Activated CD4-positive, alpha-beta memory T cell treated with anti-CD3 and anti-CD28 coated beads, Interleukin-2, amount 10 ng/mL, durations not matched to agents 7 days and 5 days (primary cell): ENCODE results near the gene S1PR3. TPM values are rescaled to one million over a fixed set of nuclear protein-coding genes. Genes with fewer than 3 reads are reported as not detected.

Experiments used
- CTCF ChIA-PET: fragments of 350-600 bp; sonication (Branson Sonifier 250); formaldehyde crosslinking; loops from one replicate; lab custom pipeline; 2021; ENCODE audit warnings: antibody characterized with exemption, inconsistent platforms; lab: Charles Lee
- POLR2A ChIA-PET: fragments of 350-600 bp; sonication (Branson Sonifier 250); formaldehyde crosslinking; loops from one replicate; lab custom pipeline; 2021; ENCODE audit warnings: antibody characterized with exemption; lab: Charles Lee
- DNase-seq: peaks from one replicate; pipeline ENCODE4 v3.0.0-alpha.2; 2020
- H3K27ac Mint-ChIP-seq: one replicate; pipeline ENCODE4 v1.8.0; 2021; ENCODE audit warnings: mild to moderate bottlenecking, mixed read lengths
- H3K27me3 Mint-ChIP-seq: one replicate; pipeline ENCODE4 v1.8.0; 2021; ENCODE audit warnings: mixed read lengths
- H3K36me3 Mint-ChIP-seq: one replicate; pipeline ENCODE4 v1.8.0; 2021; ENCODE audit warnings: low read depth, mixed read lengths
- H3K4me1 Mint-ChIP-seq: one replicate; pipeline ENCODE4 v1.8.0; 2021; ENCODE audit warnings: mixed read lengths
- H3K4me3 Mint-ChIP-seq: one replicate; pipeline ENCODE4 v1.8.0; 2021; ENCODE audit warnings: mild to moderate bottlenecking, mixed read lengths
- H3K9me3 Mint-ChIP-seq: one replicate; pipeline ENCODE4 v1.8.0; 2021; ENCODE audit warnings: mixed read lengths
- total RNA-seq, 2 experiments: library from RNA; stranded (reverse); gene quantifications; one replicate each; pipeline ENCODE4 v1.2.3, GENCODE V29; 2021

Gene S1PR3
- total RNA-seq, 2 experiments from 2014 or later: not detected

GRCh38 chr9:88974641-88975040, 16.6 kb upstream of the S1PR3 start:
- no peaks in the 10 kb centered on the region for H3K27me3 Mint-ChIP-seq
- no peak for DNase-seq
- ChIA-PET CTCF (no interaction called here), POLR2A (no interaction called here)
- no peak overlapping the region for H3K27ac Mint-ChIP-seq
- no peaks in the 10 kb centered on the region for H3K4me1 Mint-ChIP-seq
- no peaks in the 10 kb centered on the region for H3K9me3 Mint-ChIP-seq
- no peak overlapping the region for H3K4me3 Mint-ChIP-seq
- no peaks in the 10 kb centered on the region for H3K36me3 Mint-ChIP-seq

DNA sequence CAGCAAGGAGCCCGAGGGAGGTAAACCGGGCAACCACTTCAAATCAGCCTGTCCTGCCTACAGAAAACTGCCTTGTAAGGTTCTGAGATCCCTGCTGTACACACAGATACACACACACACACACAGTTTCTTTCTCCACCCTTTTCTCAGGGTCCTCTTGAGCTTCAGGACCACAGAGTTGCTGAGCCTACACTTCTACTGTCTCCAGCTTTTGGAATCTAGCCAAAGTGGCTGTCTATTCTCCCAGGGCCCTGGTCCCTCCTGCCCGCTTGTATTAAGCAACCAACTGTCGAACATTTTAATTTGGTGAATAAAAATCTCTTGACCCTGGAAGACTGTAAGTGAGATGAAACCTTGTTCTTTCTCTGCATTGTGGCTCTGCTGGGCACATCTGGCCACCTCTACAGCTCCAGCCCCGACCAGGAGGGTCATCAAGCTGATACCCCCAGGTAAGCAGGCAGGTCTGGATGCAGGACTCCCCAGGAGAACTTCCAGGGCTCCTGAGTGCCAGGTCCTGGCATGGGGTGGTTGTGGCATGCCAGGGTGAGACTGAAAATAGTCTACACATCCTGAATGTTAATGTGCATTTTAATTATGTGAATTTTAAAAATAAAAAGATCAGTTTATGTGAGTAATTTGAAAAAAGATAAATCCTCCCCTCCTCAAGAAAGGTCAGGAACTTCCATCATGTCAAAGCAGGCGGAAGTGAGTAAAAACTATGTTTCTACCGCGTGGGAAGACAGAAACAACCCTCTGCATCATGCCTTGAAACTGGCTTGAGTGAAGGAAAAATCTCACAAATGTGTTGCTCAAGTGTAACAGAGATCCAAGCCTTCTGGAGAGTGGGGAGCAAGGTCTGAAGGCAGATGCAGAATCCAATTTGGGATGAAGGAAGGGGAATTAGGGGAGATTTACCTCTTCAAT, 15.0 kb upstream of the S1PR3 start:
- Mint-ChIP-seq H3K4me1 (no peaks in the 10 kb centered on the region), H3K9me3 (no peaks in the 10 kb centered on the region), H3K36me3 (no peaks in the 10 kb centered on the region), H3K27me3 (no peaks in the 10 kb centered on the region), H3K27ac (no peak overlapping the region), H3K4me3 (no peak overlapping the region)
- ChIA-PET CTCF (no interaction called here), POLR2A (no interaction called here)
- no peak for DNase-seq

- no peaks in the 10 kb centered on the region for H3K9me3 Mint-ChIP-seq
- no peak overlapping the region for H3K27ac Mint-ChIP-seq
- H3K36me3 Mint-ChIP-seq: no peaks in the 10 kb centered on the region
- H3K4me3 Mint-ChIP-seq: no peak overlapping the region
- DNase-seq: no peak
- CTCF ChIA-PET: no interaction called here
- no peaks in the 10 kb centered on the region for H3K4me1 Mint-ChIP-seq
- POLR2A ChIA-PET: no interaction called here
- no peaks in the 10 kb centered on the region for H3K27me3 Mint-ChIP-seq
Observed at GRCh38 chr9:88976890-88977257, 14.4 kb upstream of the S1PR3 start.

DNA sequence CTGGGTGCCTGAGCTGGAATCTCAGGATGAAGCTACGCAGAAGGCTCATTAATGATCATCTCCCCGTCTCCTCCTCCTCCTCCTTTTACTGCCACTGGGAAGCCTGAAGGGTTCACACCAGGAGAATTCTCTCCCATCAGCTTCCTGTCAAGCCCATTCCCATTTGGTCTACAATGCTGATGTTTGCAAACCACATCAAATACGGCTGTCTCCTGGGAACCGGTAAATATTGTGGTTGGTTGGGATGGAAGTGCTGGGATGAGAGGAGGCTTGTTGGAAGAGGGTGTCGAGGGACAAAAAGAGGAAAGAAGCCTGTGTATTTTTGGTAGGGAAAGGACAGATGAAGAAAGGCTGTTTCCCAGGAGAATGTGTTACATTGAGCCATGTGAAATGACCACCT, 13.2 kb upstream of the S1PR3 start:
- ChIA-PET CTCF (no interaction called here), POLR2A (no interaction called here)
- H3K27me3 Mint-ChIP-seq: peaks cover 1% of the 10 kb centered on the region
- H3K36me3 Mint-ChIP-seq: no peaks in the 10 kb centered on the region
- no peaks in the 10 kb centered on the region for H3K4me1 Mint-ChIP-seq
- DNase-seq: no peak
- H3K27ac Mint-ChIP-seq: no peak overlapping the region
- no peaks in the 10 kb centered on the region for H3K9me3 Mint-ChIP-seq
- H3K4me3 Mint-ChIP-seq: no peak overlapping the region

DNA sequence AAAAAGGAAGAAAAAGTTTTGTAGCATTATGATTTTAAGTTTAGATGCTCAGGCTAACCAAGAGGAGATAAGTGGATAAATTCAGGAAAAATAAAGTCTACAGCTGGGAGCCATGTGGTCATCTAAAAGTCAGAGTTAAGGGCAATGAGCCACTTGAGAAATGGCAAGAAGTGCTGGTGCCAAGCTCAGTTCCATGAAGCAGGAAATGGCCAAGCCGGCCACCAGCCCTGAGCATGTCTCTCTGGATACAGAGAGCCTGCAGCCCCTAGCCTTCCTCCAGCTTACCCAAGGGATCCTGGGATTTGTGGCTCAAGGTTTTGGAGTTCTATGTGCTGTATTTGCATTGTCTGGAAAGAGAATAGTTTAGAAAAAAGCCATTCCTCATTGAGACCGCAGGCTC, 12.2 kb upstream of the S1PR3 start:
- no peak for DNase-seq
- Mint-ChIP-seq H3K9me3 (no peaks in the 10 kb centered on the region), H3K4me3 (no peak overlapping the region), H3K36me3 (no peaks in the 10 kb centered on the region), H3K4me1 (no peaks in the 10 kb centered on the region), H3K27ac (no peak overlapping the region), H3K27me3 (peaks cover 1% of the 10 kb centered on the region)
- POLR2A ChIA-PET: no interaction called here
- CTCF ChIA-PET: no interaction called here

GRCh38 chr9:88979791-88980190, 11.5 kb upstream of the S1PR3 start:
- ChIA-PET POLR2A (no interaction called here), CTCF (no interaction called here)
- DNase-seq: no peak
- Mint-ChIP-seq H3K9me3 (no peaks in the 10 kb centered on the region), H3K36me3 (no peaks in the 10 kb centered on the region), H3K27me3 (peaks cover 2% of the 10 kb centered on the region), H3K4me1 (no peaks in the 10 kb centered on the region), H3K27ac (no peak overlapping the region), H3K4me3 (no peak overlapping the region)

DNA sequence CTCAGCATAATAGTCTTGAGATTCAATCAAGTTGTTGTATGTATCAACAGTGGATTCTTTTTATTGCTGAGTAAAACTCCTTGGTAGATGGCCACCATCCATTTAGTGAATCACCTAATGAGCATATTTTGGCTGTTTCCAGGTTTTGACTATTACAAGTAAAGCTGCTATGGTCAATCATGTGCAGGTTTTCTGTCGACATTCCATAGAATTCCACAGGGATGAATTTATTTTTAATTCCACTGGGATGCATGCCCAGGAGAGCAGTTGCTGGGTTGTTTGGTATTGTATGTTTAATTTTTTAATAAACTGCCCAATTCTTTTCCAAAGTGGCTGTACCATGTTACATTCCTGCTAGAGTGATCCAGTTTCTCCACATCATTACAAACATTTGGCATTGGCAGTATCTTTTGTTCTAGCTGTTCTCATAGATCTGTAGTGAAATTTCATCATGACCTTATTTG, 10.5 kb upstream of the S1PR3 start:
- no peaks in the 10 kb centered on the region for H3K36me3 Mint-ChIP-seq
- no peaks in the 10 kb centered on the region for H3K4me1 Mint-ChIP-seq
- ChIA-PET CTCF (no interaction called here), POLR2A (no interaction called here)
- peaks cover 4% of the 10 kb centered on the region for H3K27me3 Mint-ChIP-seq
- H3K9me3 Mint-ChIP-seq: no peaks in the 10 kb centered on the region
- no peak overlapping the region for H3K27ac Mint-ChIP-seq
- DNase-seq: no peak
- no peak overlapping the region for H3K4me3 Mint-ChIP-seq

DNA sequence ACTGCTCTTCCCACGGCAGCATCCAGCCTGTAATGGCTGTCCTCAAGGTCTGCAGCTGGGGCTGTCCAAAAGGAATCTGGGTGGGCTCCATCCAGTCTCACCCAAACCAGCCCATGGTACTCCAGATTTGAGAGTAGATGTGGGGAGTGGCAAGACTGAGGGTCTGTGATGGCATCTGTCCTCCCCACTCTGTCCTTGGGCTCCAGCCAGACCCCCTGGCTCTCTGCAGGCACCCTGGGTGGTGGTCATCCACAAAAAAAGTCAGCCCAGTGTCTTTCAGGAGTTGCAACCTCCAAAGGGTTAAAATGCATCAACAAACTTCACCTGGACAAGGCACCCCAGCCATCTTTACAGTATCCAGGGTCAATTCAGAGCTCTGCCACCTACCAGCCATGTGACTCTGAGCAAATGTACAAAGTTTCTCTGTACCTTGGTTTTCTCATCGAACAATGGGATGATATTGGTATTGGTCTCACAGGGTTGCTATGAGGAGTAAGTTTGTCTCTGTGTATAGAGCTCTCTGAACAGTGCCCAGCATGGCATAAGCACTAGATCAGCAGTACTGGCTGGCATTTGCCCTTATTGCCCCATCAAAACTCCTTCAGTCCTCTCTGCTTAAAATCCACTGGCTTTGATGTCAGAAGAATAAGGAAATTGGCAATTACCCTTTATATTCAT, 7.3 kb upstream of the S1PR3 start:
- ChIA-PET POLR2A (no interaction called here), CTCF (no interaction called here)
- Mint-ChIP-seq H3K27me3 (peaks cover 18% of the 10 kb centered on the region), H3K4me1 (peaks cover 5% of the 10 kb centered on the region), H3K36me3 (no peaks in the 10 kb centered on the region), H3K27ac (no peak overlapping the region), H3K4me3 (no peak overlapping the region), H3K9me3 (no peaks in the 10 kb centered on the region)
- DNase-seq: no peak

DNA sequence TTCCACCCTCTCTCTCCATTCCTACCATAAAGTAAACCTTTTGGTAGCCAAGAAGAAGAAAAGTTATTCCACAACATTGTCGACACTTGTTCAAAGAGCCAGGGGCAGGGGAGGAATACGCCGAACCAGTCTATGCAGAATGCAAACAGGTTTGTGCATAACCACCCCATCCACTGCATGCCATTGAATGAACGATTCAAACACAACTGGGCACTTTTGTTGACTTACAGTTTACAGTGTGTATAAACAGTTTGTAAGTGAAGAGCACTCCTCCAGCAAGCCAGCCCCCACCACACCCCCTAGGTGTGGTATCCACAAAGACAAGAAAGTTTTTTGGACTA, 6.8 kb upstream of the S1PR3 start:
- Mint-ChIP-seq H3K36me3 (no peaks in the 10 kb centered on the region), H3K4me1 (peaks cover 10% of the 10 kb centered on the region), H3K27me3 (peaks cover 23% of the 10 kb centered on the region), H3K27ac (no peak overlapping the region), H3K9me3 (no peaks in the 10 kb centered on the region), H3K4me3 (no peak overlapping the region)
- CTCF ChIA-PET: no interaction called here
- POLR2A ChIA-PET: no interaction called here
- no peak for DNase-seq

- peaks cover 33% of the 10 kb centered on the region for H3K27me3 Mint-ChIP-seq
- peaks cover 13% of the 10 kb centered on the region for H3K4me1 Mint-ChIP-seq
- no peaks in the 10 kb centered on the region for H3K9me3 Mint-ChIP-seq
- ChIA-PET POLR2A (no interaction called here), CTCF (no interaction called here)
- H3K27ac Mint-ChIP-seq: no peak overlapping the region
- no peak overlapping the region for H3K4me3 Mint-ChIP-seq
- no peak for DNase-seq
- H3K36me3 Mint-ChIP-seq: no peaks in the 10 kb centered on the region
Observed at GRCh38 chr9:88985616-88986015, 5.7 kb upstream of the S1PR3 start.

DNA sequence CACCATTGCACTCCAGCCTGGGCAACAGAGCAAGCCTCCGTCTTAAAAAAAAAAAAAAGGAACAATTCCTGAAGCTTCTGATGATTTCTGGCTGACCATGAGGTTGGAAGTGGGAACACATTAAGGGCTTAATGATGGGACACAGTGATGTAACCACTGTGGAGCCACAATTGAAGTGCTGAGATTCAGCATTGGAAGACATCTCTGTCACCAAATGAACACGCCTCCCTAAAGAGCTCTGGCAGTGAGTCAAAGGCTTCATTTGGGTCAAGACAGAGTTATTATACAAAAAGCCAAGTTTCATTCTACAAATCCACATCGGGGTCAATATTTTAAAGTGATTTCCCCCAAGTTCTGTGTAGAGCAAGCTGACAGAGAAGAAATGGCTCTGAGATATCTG, 4.5 kb upstream of the S1PR3 start:
- Mint-ChIP-seq H3K27me3 (peaks cover 36% of the 10 kb centered on the region), H3K4me3 (no peak overlapping the region), H3K4me1 (peaks cover 13% of the 10 kb centered on the region), H3K27ac (no peak overlapping the region), H3K9me3 (no peaks in the 10 kb centered on the region), H3K36me3 (no peaks in the 10 kb centered on the region)
- POLR2A ChIA-PET: no interaction called here
- no peak for DNase-seq
- CTCF ChIA-PET: no interaction called here

GRCh38 chr9:88987661-88988060, 3.6 kb upstream of the S1PR3 start:
- ChIA-PET POLR2A (no interaction called here), CTCF (no interaction called here)
- Mint-ChIP-seq H3K36me3 (no peaks in the 10 kb centered on the region), H3K4me1 (peaks cover 13% of the 10 kb centered on the region), H3K4me3 (no peak overlapping the region), H3K27ac (no peak overlapping the region), H3K27me3 (peaks cover 45% of the 10 kb centered on the region), H3K9me3 (no peaks in the 10 kb centered on the region)
- no peak for DNase-seq

- CTCF ChIA-PET: no interaction called here
- Mint-ChIP-seq H3K9me3 (no peaks in the 10 kb centered on the region), H3K27ac (no peak overlapping the region), H3K27me3 (peaks cover 48% of the 10 kb centered on the region), H3K36me3 (no peaks in the 10 kb centered on the region), H3K4me3 (no peak overlapping the region), H3K4me1 (peaks cover 13% of the 10 kb centered on the region)
- POLR2A ChIA-PET: no interaction called here
- DNase-seq: no peak
Observed at GRCh38 chr9:88988796-88989641, 2.2 kb upstream of the S1PR3 start.
